ENCODE data around the gene RBBP4. TPM values are rescaled to one million over a fixed set of nuclear protein-coding genes. Genes with fewer than 3 reads are reported as not detected.

The RBBP4 gene
- total and polyA plus RNA-seq, 5 donors from 2014 or later, result 139 to 312 (median 286) TPM

DNA sequence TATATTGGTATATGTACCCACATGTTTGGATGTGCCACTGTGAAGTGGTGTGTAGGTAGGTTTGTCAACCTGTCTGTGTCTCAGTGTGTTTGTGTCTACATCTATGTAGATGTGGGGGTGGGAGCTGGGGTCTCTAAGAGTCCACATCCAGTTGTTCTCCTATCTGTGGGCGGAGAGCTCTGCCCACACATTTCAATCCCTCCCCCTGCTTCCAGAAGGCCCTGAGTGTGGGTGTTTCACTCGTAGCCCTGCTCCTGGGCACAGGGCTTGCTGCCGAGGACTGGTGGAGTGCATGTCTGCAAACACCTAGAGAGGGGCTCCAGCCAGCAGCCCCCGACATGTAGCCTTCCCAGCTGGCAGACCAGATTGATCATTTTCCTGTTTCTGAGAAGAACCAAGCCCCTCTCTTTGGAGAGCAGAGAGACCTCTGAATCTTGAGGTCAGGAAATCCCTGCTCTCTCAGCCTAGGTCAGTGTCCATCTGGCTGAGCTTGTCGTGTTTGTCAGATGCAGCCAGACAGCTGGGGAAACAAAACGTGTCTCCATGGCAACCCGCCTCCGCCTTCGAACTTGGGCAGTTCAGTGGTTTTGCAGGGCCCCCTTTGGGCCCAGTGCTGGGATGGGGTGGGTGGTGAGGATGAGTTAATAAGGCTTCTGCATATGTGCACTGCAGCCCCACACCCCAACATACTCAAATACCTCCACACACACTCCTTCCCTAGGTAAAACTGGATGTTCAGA is 82.7 kb downstream of the RBBP4 start:
- Mint-ChIP-seq H3K9me3 (peaks cover 0 to 1% (median 0%) of the 10 kb centered on the region in 7 donors), H3K27me3 (peaks cover 27% of the 10 kb centered on the region), H3K27ac (no peak overlapping the region), H3K4me1 (peaks cover 0 to 6% (median 4%) of the 10 kb centered on the region in 4 donors), H3K36me3 (no peaks in the 10 kb centered on the region), H3K4me3 (no peak overlapping the region)
- ATAC-seq (ENCODE audit: low read depth in 2 of 2) (no peak), DNase-seq (no peak)
- Histone ChIP-seq H3K27ac (ENCODE audit: insufficient read depth, low read length, poor library complexity, severe bottlenecking) (no peak overlapping the region), H3K4me3 (ENCODE audit: low read depth, low read length) (no peak overlapping the region), H3K27me3 (ENCODE audit: control insufficient read depth, insufficient read depth, low read length) (no peaks in the 10 kb centered on the region), H3K9me3 (ENCODE audit: control insufficient read depth in 2 of 2, low read length in 2 of 2) (no peaks in the 10 kb centered on the region), H3K4me1 (ENCODE audit: control insufficient read depth, insufficient read depth, low read length, poor library complexity, severe bottlenecking) (no peaks in the 10 kb centered on the region), H3K36me3 (ENCODE audit: control insufficient read depth, insufficient read depth, low read length) (no peaks in the 10 kb centered on the region)

Other genes with a start within 250 kb of the RBBP4 start
- not detected for gene ZBTB8B, start 186.1 kb upstream of the RBBP4 start, total RNA-seq
- gene ZBTB8B, start 186.1 kb upstream of the RBBP4 start, polyA plus RNA-seq, result not detected
- gene ZBTB8A, start 111.8 kb upstream of the RBBP4 start, total RNA-seq, result 0.12 TPM
- not detected for gene ZBTB8A, start 111.8 kb upstream of the RBBP4 start, polyA plus RNA-seq
- gene ZBTB8OS, start 658 bp upstream of the RBBP4 start, total RNA-seq, result 40.8 TPM
- gene ZBTB8OS, start 658 bp upstream of the RBBP4 start, polyA plus RNA-seq, result 100 to 1,000 TPM in 1 of 4 donors, 10 to 100 TPM in 3; 72.9 to 117 (median 89.0) TPM
- not detected for gene SYNC, start 51.6 kb downstream of the RBBP4 start, total RNA-seq
- not detected for gene SYNC, start 51.6 kb downstream of the RBBP4 start, polyA plus RNA-seq
- 111 TPM for gene YARS1, start 166.2 kb downstream of the RBBP4 start, total RNA-seq
- gene YARS1, start 166.2 kb downstream of the RBBP4 start, polyA plus RNA-seq, result 10 to 100 TPM; 47.3 to 68.9 (median 55.8) TPM
- gene S100PBP, start 166.4 kb downstream of the RBBP4 start, total RNA-seq, result 55.1 TPM
- gene S100PBP, start 166.4 kb downstream of the RBBP4 start, polyA plus RNA-seq, result 10 to 100 TPM; 11.5 to 12.3 (median 12.3) TPM
- gene FNDC5, start 219.7 kb downstream of the RBBP4 start, total RNA-seq, result not detected
- not detected for gene FNDC5, start 219.7 kb downstream of the RBBP4 start, polyA plus RNA-seq
- not detected for gene HPCA, start 235.3 kb downstream of the RBBP4 start, total RNA-seq
- not detected for gene HPCA, start 235.3 kb downstream of the RBBP4 start, polyA plus RNA-seq

Measured in CD4-positive, CD25-positive, alpha-beta regulatory T cell (primary cell).